GM12878 (cell line): ENCODE measurements around the gene QPCT. TPM values are rescaled to one million over a fixed set of nuclear protein-coding genes. Genes with fewer than 3 reads are reported as not detected.

ENCODE experiments used
- ATAC-seq: fragments of 200-7000 bp; cut with Tn5 transposase; 3 replicates; pipeline ENCODE4 v1.9.1; 2020; ENCODE audit warnings: mild to moderate bottlenecking, moderate library complexity
- BruUV-seq: library from RNA; stranded (reverse); fragments of 400-500 nt; replicated peaks from 2 replicates; lab custom pipeline; 2021; lab: Mats Ljungman, UMichigan
- CTCF ChIA-PET: fragments of 300-600 bp; sonication (Branson Sonifier 250); formaldehyde crosslinking; extraction: SDS; loops from one replicate; lab custom pipeline; 2021; ENCODE audit warnings: inconsistent platforms; lab: Yijun Ruan, JAX
- POLR2A ChIA-PET: fragments of 350-600 bp; formaldehyde crosslinking; extraction: SDS; loops from one replicate; lab custom pipeline; 2021; ENCODE audit warnings: inconsistent platforms; lab: Charles Lee
- RAD21 ChIA-PET: fragments of 300-600 bp; sonication (Branson Sonifier 250); formaldehyde crosslinking; loops from one replicate; lab custom pipeline; 2023; ENCODE audit warnings: antibody characterized with exemption; ENCODE audit not compliant: unreplicated experiment; lab: Charles Lee
- SMC1A ChIA-PET: fragments of 300-600 bp; sonication (Branson Sonifier 250); formaldehyde crosslinking; loops from one replicate; lab custom pipeline; 2023; ENCODE audit not compliant: unreplicated experiment, uncharacterized antibody; lab: Charles Lee
- DNase-seq: peaks from one replicate; pipeline ENCODE4 v3.0.0-alpha.2; 2011; ENCODE audit warnings: low read depth, low spot score
- FAIRE-seq: peaks from 3 replicates; lab custom pipeline; 2011; peaks lifted over from hg19 to GRCh38; lab: Jason Lieb, UNC
- H2AFZ ChIP-seq: 2 replicates; pipeline ENCODE4 v1.6.0; 2011; ENCODE audit warnings: low read depth, low read length, control low read depth; ENCODE audit not compliant: control insufficient read depth
- H3K27ac ChIP-seq: 2 replicates; pipeline ENCODE4 v1.5.1; 2011; ENCODE audit warnings: control low read depth; ENCODE audit not compliant: control insufficient read depth, insufficient read depth
- H3K27me3 ChIP-seq, 2 experiments: replicated peaks in 1 of 2; 2 replicates each; pipeline versions ENCODE4 v1.6.0 to v1.6.1; 2011; ENCODE audit warnings: low read length in 1 of 2; ENCODE audit not compliant: control insufficient read depth in 2 of 2, insufficient read depth in 2 of 2
- H3K36me3 ChIP-seq, 2 experiments: 2 replicates each; pipeline ENCODE4 v1.5.1; 2011; ENCODE audit warnings: low read length in 1 of 2; ENCODE audit not compliant: control insufficient read depth in 2 of 2, insufficient read depth in 2 of 2
- H3K4me1 ChIP-seq: 2 replicates; pipeline ENCODE4 v1.6.1; 2011; ENCODE audit warnings: mild to moderate bottlenecking, low read length, moderate library complexity, mixed read lengths; ENCODE audit not compliant: control insufficient read depth, insufficient read depth
- H3K4me2 ChIP-seq: 2 replicates; pipeline ENCODE4 v1.6.0; 2011; ENCODE audit warnings: control low read depth; ENCODE audit not compliant: control insufficient read depth, insufficient read depth
- H3K4me3 ChIP-seq: fragments of 200-600 bp; sonication (generic); 2 replicates; pipeline ENCODE4 v1.5.1; 2016
- H3K79me2 ChIP-seq: 2 replicates; pipeline ENCODE4 v1.6.0; 2011; ENCODE audit warnings: low read length; ENCODE audit not compliant: control insufficient read depth, insufficient read depth
- H3K9ac ChIP-seq: 2 replicates; pipeline ENCODE4 v1.8.0; 2011; ENCODE audit warnings: low read length, control low read depth, mixed read lengths; ENCODE audit not compliant: control insufficient read depth, insufficient read depth
- H3K9me3 ChIP-seq: replicated peaks from 3 replicates; pipeline ENCODE4 v1.5.1; 2011; ENCODE audit warnings: mild to moderate bottlenecking, low read length; ENCODE audit not compliant: control insufficient read depth, insufficient read depth
- H4K20me1 ChIP-seq: 2 replicates; pipeline ENCODE4 v1.6.0; 2011; ENCODE audit not compliant: control insufficient read depth, insufficient read depth
- ATF7 ChIP-seq: fragments of 450-650 bp; IDR thresholded peaks from 2 replicates; pipeline ENCODE4 v1.6.1; 2016; ENCODE audit warnings: low read depth, mild to moderate bottlenecking
- BACH1 ChIP-seq: fragments of 450-650 bp; IDR thresholded peaks from 2 replicates; pipeline ENCODE4 v1.6.1; 2017; ENCODE audit warnings: mild to moderate bottlenecking, borderline replicate concordance
- CHD4 ChIP-seq: fragments of 200-600 bp; sonication (generic); IDR thresholded peaks from 2 replicates; pipeline ENCODE4 v1.6.1; 2016; ENCODE audit warnings: mild to moderate bottlenecking
- CREM ChIP-seq: IDR thresholded peaks from 2 replicates; pipeline ENCODE4 v1.6.1; 2014; ENCODE audit warnings: antibody characterized with exemption, low read depth
- IRF4 ChIP-seq: IDR thresholded peaks from 2 replicates; pipeline ENCODE4 v1.6.1; 2011; ENCODE audit warnings: low read depth, low read length
- MTA2 ChIP-seq: fragments of 450-650 bp; IDR thresholded peaks from 2 replicates; pipeline ENCODE4 v1.6.1; 2016; ENCODE audit warnings: low read depth, mild to moderate bottlenecking, moderate library complexity
- NBN ChIP-seq: fragments of 450-650 bp; IDR thresholded peaks from 2 replicates; pipeline ENCODE4 v1.6.1; 2016
- NR2F1 ChIP-seq: fragments of 450-650 bp; conservative IDR thresholded peaks from 2 replicates; pipeline ENCODE4 v1.6.1; 2017; ENCODE audit warnings: mild to moderate bottlenecking
- RAD21 ChIP-seq: IDR thresholded peaks from 2 replicates; pipeline ENCODE4 v1.6.1; 2011; ENCODE audit warnings: mild to moderate bottlenecking, low read depth, low read length, moderate library complexity; ENCODE audit not compliant: insufficient read depth
- RAD51 ChIP-seq: fragments of 450-650 bp; IDR thresholded peaks from 2 replicates; pipeline ENCODE4 v1.6.1; 2016; ENCODE audit warnings: moderate library complexity, mild to moderate bottlenecking, inconsistent platforms
- RCOR1 ChIP-seq: conservative IDR thresholded peaks from 2 replicates; pipeline ENCODE4 v1.6.1; 2012; ENCODE audit warnings: low read depth, low read length, improper control_type of control experiment
- SMARCA5 ChIP-seq: fragments of 450-650 bp; IDR thresholded peaks from 2 replicates; pipeline ENCODE4 v1.6.1; 2017; ENCODE audit warnings: mild to moderate bottlenecking
- ZNF592 ChIP-seq: fragments of 450-650 bp; IDR thresholded peaks from 2 replicates; pipeline ENCODE4 v1.6.1; 2017; ENCODE audit warnings: mild to moderate bottlenecking, moderate library complexity
- WGBS: methylation state at CpG from one replicate; pipeline ENCODE4 v1.1.6; 2016; ENCODE audit warnings: low lambda C conversion rate; ENCODE audit not compliant: insufficient replicate concordance, insufficient coverage; ENCODE audit errors: missing lambda C conversion rate; 5-methylcytosine and 5-hydroxymethylcytosine counted together
- in situ Hi-C: fragments of 300-500 bp; cut with MboI; formaldehyde crosslinking; loops from 9 replicates; pipeline ENCODE4 v1.14.3; 2018; ENCODE audit warnings: mixed read lengths
- intact Hi-C: fragments of 100-400 bp; cut with micrococcal nuclease; formaldehyde crosslinking; loops from one replicate; pipeline ENCODE4 v1.14.2; 2022; ENCODE audit not compliant: unreplicated experiment
- polyA plus RNA-seq, 11 experiments: library from polyadenylated mRNA; depleted of rRNA in 4 of 11; unstranded in 6 of 11; stranded (reverse) in 5 of 11; fragments of >200 nt; fragmentation: Nextera tagmentation in 4 of 11; fragmentation: Illumina TruSeq in 1 of 11; extraction: Ambion mirVana in 4 of 11; extraction: Trizol in 1 of 11; gene quantifications; 1 replicate in 1 of 11; 2 replicates in 10 of 11; pipeline versions ENCODE4 v1.2.1 to v1.2.3, GENCODE V29; 2011 to 2016; ENCODE audit warnings: inconsistent platforms in 2 of 11, missing spikeins in 2 of 11, low read depth in 1 of 11
- total RNA-seq, 4 experiments: library from RNA; depleted of rRNA in 3 of 4; stranded (reverse); fragments of >200 nt in 3 of 4; fragmentation: Illumina TruSeq in 1 of 4; extraction: Trizol in 1 of 4; gene quantifications; 2 replicates each; pipeline versions ENCODE4 v1.2.1 to v1.2.3, GENCODE V29; 2013 to 2021
- TF ChIP-seq, protein P1 (sequence below): IDR thresholded peaks from 2 replicates; pipeline ENCODE4 v1.6.1; 2011; ENCODE audit warnings: low read depth, mild to moderate bottlenecking, low read length, moderate library complexity, borderline replicate concordance; ENCODE audit errors: extremely low read depth
- TF ChIP-seq, protein P2 (sequence below): IDR thresholded peaks from 2 replicates; pipeline ENCODE4 v1.6.1; 2012; ENCODE audit warnings: low read depth, low read length, improper control_type of control experiment

Gene QPCT
- total and polyA plus RNA-seq, 10 of the 15 experiments (the other 5 are each of a cell fraction or from before 2014, with no cell fraction given): 0.14 to 0.86 (median 0.18) TPM; not detected in 1

GRCh38 chr2:37295469-37296073 is 48.9 kb upstream of the QPCT start:
- ATAC-seq (no peak), FAIRE-seq (no peak), DNase-seq (no peak)
- ChIA-PET RAD21 (no interaction called here), CTCF (no interaction called here), POLR2A (no interaction called here), SMC1A (interaction anchor here (0.6 kb wide), 1 partner anchor 113 kb away, joined by 3 read pairs; no protein-coding TSS in a partner anchor)
- intact Hi-C loops (no loop called here), in situ Hi-C loops (no loop called here)
- H2AFZ ChIP-seq: no peak overlapping the region
- no TSS peak for BruUV-seq
- H3K79me2 ChIP-seq: no peaks in the 10 kb centered on the region
- WGBS: 0% methylated on average over 1 of the region's 1 CpG
- no peaks in the 10 kb centered on the region; a peak in 1 of 4 replicates for H3K36me3 ChIP-seq
- H3K4me1 ChIP-seq: no peaks in the 10 kb centered on the region
- H3K9me3 ChIP-seq: no peaks in the 10 kb centered on the region
- H3K27me3 ChIP-seq: no peaks in the 10 kb centered on the region
- no peaks in the 10 kb centered on the region for H4K20me1 ChIP-seq
- H3K9ac ChIP-seq: no peak overlapping the region
- TF ChIP-seq CHD4: no peak
- TF ChIP-seq RAD51: no peak
- TF ChIP-seq, protein P1, sequence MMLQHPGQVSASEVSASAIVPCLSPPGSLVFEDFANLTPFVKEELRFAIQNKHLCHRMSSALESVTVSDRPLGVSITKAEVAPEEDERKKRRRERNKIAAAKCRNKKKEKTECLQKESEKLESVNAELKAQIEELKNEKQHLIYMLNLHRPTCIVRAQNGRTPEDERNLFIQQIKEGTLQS: no peak
- no peak for TF ChIP-seq NR2F1
- no peak for TF ChIP-seq RCOR1
- no peak for TF ChIP-seq MTA2
- no peak for TF ChIP-seq ZNF592
- TF ChIP-seq NBN: no peak
- TF ChIP-seq ATF7: no peak
- TF ChIP-seq SMARCA5: no peak
- no peak for TF ChIP-seq IRF4
- no peak for TF ChIP-seq CREM
- no peak for TF ChIP-seq BACH1
- TF ChIP-seq, protein P2, sequence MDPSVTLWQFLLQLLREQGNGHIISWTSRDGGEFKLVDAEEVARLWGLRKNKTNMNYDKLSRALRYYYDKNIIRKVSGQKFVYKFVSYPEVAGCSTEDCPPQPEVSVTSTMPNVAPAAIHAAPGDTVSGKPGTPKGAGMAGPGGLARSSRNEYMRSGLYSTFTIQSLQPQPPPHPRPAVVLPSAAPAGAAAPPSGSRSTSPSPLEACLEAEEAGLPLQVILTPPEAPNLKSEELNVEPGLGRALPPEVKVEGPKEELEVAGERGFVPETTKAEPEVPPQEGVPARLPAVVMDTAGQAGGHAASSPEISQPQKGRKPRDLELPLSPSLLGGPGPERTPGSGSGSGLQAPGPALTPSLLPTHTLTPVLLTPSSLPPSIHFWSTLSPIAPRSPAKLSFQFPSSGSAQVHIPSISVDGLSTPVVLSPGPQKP: no peak
- no peak for TF ChIP-seq RAD21
- H3K4me3 ChIP-seq: no peak overlapping the region
- H3K4me2 ChIP-seq: no peak overlapping the region
- no peak overlapping the region for H3K27ac ChIP-seq
